Transverse colon (tissue), 4 donors: ENCODE results near the gene ZNF14. TPM values are rescaled to one million over a fixed set of nuclear protein-coding genes. Genes with fewer than 3 reads are reported as not detected.

Experiments
- DNase-seq: peaks from one replicate; pipeline ENCODE4 v3.0.0-alpha.2; 2019
- H3K27ac ChIP-seq, 4 donors: fragments of 200-600 bp; sonication (generic); 2 replicates each; pipeline ENCODE4 v1.5.1; 2016 to 2018; ENCODE audit warnings: inconsistent platforms in 4 of 4
- H3K27me3 ChIP-seq: fragments of 200-600 bp; sonication (generic); 2 replicates; pipeline ENCODE4 v1.5.1; 2017; ENCODE audit warnings: inconsistent platforms
- H3K36me3 ChIP-seq, 4 donors: fragments of 200-600 bp; sonication (generic); 2 replicates each; pipeline ENCODE4 v1.5.1; 2017 to 2019; ENCODE audit warnings: inconsistent platforms in 4 of 4
- H3K4me1 ChIP-seq, 4 donors: fragments of 200-600 bp; sonication (generic); 2 replicates each; pipeline ENCODE4 v1.5.1; 2017 to 2020; ENCODE audit warnings: inconsistent platforms in 4 of 4
- H3K4me3 ChIP-seq, 4 donors: fragments of 200-600 bp; sonication (generic); 1 replicate in 1 of 4; 2 replicates in 3 of 4; pipeline versions ENCODE4 v1.5.1 to v1.6.1; 2017 to 2019; ENCODE audit warnings: inconsistent platforms in 4 of 4
- H3K9me3 ChIP-seq, 2 donors: fragments of 200-600 bp; sonication (generic); 2 replicates each; pipeline ENCODE4 v1.5.1; 2017 to 2019; ENCODE audit warnings: inconsistent platforms in 2 of 2
- CTCF ChIP-seq, 5 experiments: fragments of 200-600 bp in 3 of 5; fragments of 450-650 bp in 2 of 5; sonication (generic) in 3 of 5; IDR thresholded peaks; 1 replicate in 2 of 5; 2 replicates in 3 of 5; pipeline ENCODE4 v1.5.1; 2016 to 2017; ENCODE audit warnings: antibody characterized with exemption in 5 of 5, inconsistent platforms in 3 of 5, mild to moderate bottlenecking in 2 of 5, moderate library complexity in 1 of 5
- EP300 ChIP-seq: sonication (generic); formaldehyde crosslinking; IDR thresholded peaks from one replicate; pipeline ENCODE4 v1.6.1; 2017; ENCODE audit warnings: antibody characterized with exemption, low read depth
- POLR2A ChIP-seq: fragments of 450-650 bp; IDR thresholded peaks from one replicate; pipeline ENCODE4 v1.6.1; 2016; ENCODE audit warnings: antibody characterized with exemption, mild to moderate bottlenecking, moderate library complexity
- POLR2AphosphoS5 ChIP-seq, 3 donors: sonication (generic); formaldehyde crosslinking; IDR thresholded peaks; one replicate each; pipeline ENCODE4 v1.6.1; 2016; ENCODE audit warnings: antibody characterized with exemption in 3 of 3
- WGBS, 2 donors: methylation state at CpG; one replicate each; pipeline ENCODE4 v1.1.5; 2018; ENCODE audit warnings: low coverage in 1 of 2; 5-methylcytosine and 5-hydroxymethylcytosine counted together
- in situ Hi-C, 4 donors: fragments of 200-750 bp; cut with MboI; loops; one replicate each; pipeline versions ENCODE4 v1.15.0 to v1.15.1; 2017; ENCODE audit warnings: low sequenced_read_pairs in 3 of 4, low pct_ligation_motif_present in 1 of 4, low pct_unique_long_range_greater_than_20kb in 1 of 4
- intact Hi-C: fragments of 100-400 bp; cut with DNase I; formaldehyde crosslinking; loops from one replicate; pipeline ENCODE4 v1.15.1; 2023; ENCODE audit warnings: low total_unique reads
- small RNA-seq, 4 donors: library from RNA; depleted of rRNA; stranded (forward); fragments of <200 nt; gene quantifications; one replicate each; pipeline ENCODE3, GENCODE V24; 2016
- total RNA-seq, 4 donors: library from RNA; depleted of rRNA; stranded (reverse); fragments of >200 nt; gene quantifications; one replicate each; pipeline ENCODE4 v1.1.0, GENCODE V29; 2016

ZNF14 gene
- total RNA-seq, 4 donors from 2014 or later: 0.37 to 10.0 (median 4.6) TPM

GRCh38 chr19:19661141-19661674, 71.7 kb downstream of the ZNF14 start:
- TF ChIP-seq EP300 (no peak), POLR2A (no peak), POLR2AphosphoS5 (IDR thresholded peaks at IDR 0.05) (no peak), CTCF (IDR thresholded peaks at IDR 0.05) (no peak)
- Histone ChIP-seq H3K36me3 (peaks cover 0 to 29% (median 12%) of the 10 kb centered on the region in 4 donors), H3K4me1 (peaks cover 7 to 24% (median 12%) of the 10 kb centered on the region in 4 donors), H3K4me3 (no peak overlapping the region), H3K27ac (peak overlapping the region in 2 of 4 donors; percentile 4 to 86), H3K9me3 (no peaks in the 10 kb centered on the region), H3K27me3 (no peaks in the 10 kb centered on the region)
- intact Hi-C loops: no loop called here
- in situ Hi-C loops: no loop called here
- DNase-seq: no peak
- WGBS, 2 donors: 78 to 85% methylated on average over 6 to 10 of the region's 10 CpGs

Small RNA genes lying within 50 kb of the gene (small RNA-seq; reads per million reads assigned to genes)
- gene AC011458.2: 0 reads per million in 4 donors
- gene AC011477.5: 0 reads per million in 4 donors

Other genes with a start within 250 kb of the ZNF14 start
- 10 to 100 TPM in 2 of 4 donors, 1 to 10 TPM in 2; 2.6 to 10.5 (median 6.8) TPM for gene TSSK6, start 217.6 kb downstream of the ZNF14 start, total RNA-seq
- gene NDUFA13, start 216.9 kb downstream of the ZNF14 start, total RNA-seq: 100 to 1,000 TPM in 1 of 4 donors, 10 to 100 TPM in 3; 21.1 to 100 (median 76.0) TPM
- 1 to 10 TPM; 3.5 to 6.0 (median 4.0) TPM for gene YJEFN3, start 204.2 kb downstream of the ZNF14 start, total RNA-seq
- under 1 TPM in 1 of 4 donors, not detected in 3; 0.48 TPM for gene CILP2, start 194.8 kb downstream of the ZNF14 start, total RNA-seq
- gene PBX4, start 114.4 kb downstream of the ZNF14 start, total RNA-seq: 10 to 100 TPM in 1 of 4 donors, 1 to 10 TPM in 3; 1.9 to 11.9 (median 5.1) TPM
- 10 to 100 TPM; 19.2 to 52.5 (median 32.6) TPM for gene LPAR2, start 104.9 kb downstream of the ZNF14 start, total RNA-seq
- gene GMIP, start 89.5 kb downstream of the ZNF14 start, total RNA-seq: 10 to 100 TPM; 17.3 to 84.9 (median 27.2) TPM
- 100 to 1,000 TPM; 112 to 929 (median 402) TPM for gene ATP13A1, start 69.4 kb downstream of the ZNF14 start, total RNA-seq
- 10 to 100 TPM in 3 of 4 donors, 1 to 10 TPM in 1; 6.8 to 16.8 (median 11.1) TPM for gene ZNF101, start 64.3 kb downstream of the ZNF14 start, total RNA-seq
- 10 to 100 TPM; 11.6 to 43.2 (median 25.4) TPM for gene ZNF506, start 88.6 kb upstream of the ZNF14 start, total RNA-seq
- 10 to 100 TPM in 3 of 4 donors, 1 to 10 TPM in 1; 3.7 to 41.6 (median 12.6) TPM for gene ZNF253, start 132.8 kb upstream of the ZNF14 start, total RNA-seq
- gene ZNF93, start 167.8 kb upstream of the ZNF14 start, total RNA-seq: 1 to 10 TPM in 2 of 4 donors, under 1 TPM in 1, not detected in 1; 0.40 to 5.4 (median 3.8) TPM